ENCODE measurements around the gene MRPL10.

MRPL10 gene

GRCh38 chr17:47792979-47793378, 38.4 kb downstream of the MRPL10 start:
- Histone ChIP-seq H3K27ac (no peak overlapping the region), H3K4me3 (no peak overlapping the region)
- TF ChIP-seq CTCF (IDR thresholded peaks at IDR 0.05): no peak
- DNase-seq (ENCODE audit: low spot score): peak; percentile 50

- TF ChIP-seq CTCF (IDR thresholded peaks at IDR 0.05): no peak
- H3K27ac ChIP-seq: no peak overlapping the region
- DNase-seq (ENCODE audit: low spot score): no peak
- H3K4me3 ChIP-seq: no peak overlapping the region
Observed at GRCh38 chr17:47792457-47792856, 38.9 kb downstream of the MRPL10 start.

- no peak for TF ChIP-seq CTCF (IDR thresholded peaks at IDR 0.05)
- peak; percentile 11 for DNase-seq (ENCODE audit: low spot score)
- Histone ChIP-seq H3K4me3 (no peak overlapping the region), H3K27ac (no peak overlapping the region)
Observed at GRCh38 chr17:47791025-47791424, 40.3 kb downstream of the MRPL10 start.

- DNase-seq (ENCODE audit: low spot score): peak; percentile 69
- H3K27ac ChIP-seq: no peak overlapping the region
- peak overlapping the region; percentile 64 for H3K4me3 ChIP-seq
Observed at GRCh38 chr17:47789611-47790561, 41.5 kb downstream of the MRPL10 start.

GRCh38 chr17:47785538-47786123, 45.7 kb downstream of the MRPL10 start:
- peak; percentile 43 for DNase-seq (ENCODE audit: low spot score)
- TF ChIP-seq CTCF (IDR thresholded peaks at IDR 0.05): no peak
- Histone ChIP-seq H3K4me3 (no peak overlapping the region), H3K27ac (no peak overlapping the region)

More at GRCh38 chr17:47789611-47790561, 41.5 kb downstream of the MRPL10 start:
- peak; percentile 38 for TF ChIP-seq CTCF (IDR thresholded peaks at IDR 0.05)

GRCh38 chr17:47781397-47781796, 49.9 kb downstream of the MRPL10 start:
- no peak overlapping the region for H3K4me3 ChIP-seq
- DNase-seq (ENCODE audit: low spot score): peak; percentile 70
- no peak overlapping the region for H3K27ac ChIP-seq
- no peak for TF ChIP-seq CTCF (IDR thresholded peaks at IDR 0.05)

All from coronary artery (tissue), 2 donors.